Peyer's patch (tissue), 4 donors: ENCODE data around the gene C1QTNF6.

ENCODE experiments used
- POLR2A ChIP-seq, 2 donors: fragments of 450-650 bp; IDR thresholded peaks; one replicate each; pipeline ENCODE4 v1.5.1; 2017; ENCODE audit warnings: antibody characterized with exemption in 2 of 2, mild to moderate bottlenecking in 2 of 2, moderate library complexity in 2 of 2
- TF ChIP-seq, protein P1 (sequence below), 6 experiments: fragments of 450-650 bp in 4 of 6; fragments of 200-600 bp in 2 of 6; sonication (generic) in 1 of 6; IDR thresholded peaks; one replicate each; pipeline ENCODE4 v1.5.1; 2017 to 2019; ENCODE audit warnings: antibody characterized with exemption in 6 of 6, mild to moderate bottlenecking in 3 of 6, moderate library complexity in 1 of 6

DNA sequence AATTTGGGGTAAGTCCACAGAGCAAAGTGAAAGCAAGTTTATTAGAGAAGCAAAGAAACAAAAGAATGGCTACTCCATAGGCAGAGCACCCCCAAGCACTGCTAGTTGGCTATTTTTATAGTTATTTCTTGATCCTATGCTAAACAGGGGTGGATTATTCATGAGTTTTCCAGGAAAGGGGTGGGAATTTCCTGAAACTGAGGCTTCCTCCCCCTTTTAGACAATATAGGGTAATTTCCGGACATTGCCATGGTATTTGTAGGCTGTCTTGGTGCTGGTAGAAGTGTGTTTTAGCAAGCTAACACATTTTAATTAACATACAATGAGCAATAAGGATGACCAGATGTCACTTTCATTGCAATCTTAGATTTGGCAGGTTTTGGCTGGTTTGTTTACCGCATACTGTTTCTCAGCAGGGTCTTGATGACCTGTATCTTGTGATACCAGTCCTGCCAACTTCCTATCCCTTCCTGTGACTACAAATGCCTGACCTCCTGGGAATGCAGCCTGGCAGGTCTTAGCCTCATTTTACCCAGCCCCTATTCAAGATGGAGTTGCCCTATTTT lies 937 bp upstream of the C1QTNF6 start:
- TF ChIP-seq, protein P1, sequence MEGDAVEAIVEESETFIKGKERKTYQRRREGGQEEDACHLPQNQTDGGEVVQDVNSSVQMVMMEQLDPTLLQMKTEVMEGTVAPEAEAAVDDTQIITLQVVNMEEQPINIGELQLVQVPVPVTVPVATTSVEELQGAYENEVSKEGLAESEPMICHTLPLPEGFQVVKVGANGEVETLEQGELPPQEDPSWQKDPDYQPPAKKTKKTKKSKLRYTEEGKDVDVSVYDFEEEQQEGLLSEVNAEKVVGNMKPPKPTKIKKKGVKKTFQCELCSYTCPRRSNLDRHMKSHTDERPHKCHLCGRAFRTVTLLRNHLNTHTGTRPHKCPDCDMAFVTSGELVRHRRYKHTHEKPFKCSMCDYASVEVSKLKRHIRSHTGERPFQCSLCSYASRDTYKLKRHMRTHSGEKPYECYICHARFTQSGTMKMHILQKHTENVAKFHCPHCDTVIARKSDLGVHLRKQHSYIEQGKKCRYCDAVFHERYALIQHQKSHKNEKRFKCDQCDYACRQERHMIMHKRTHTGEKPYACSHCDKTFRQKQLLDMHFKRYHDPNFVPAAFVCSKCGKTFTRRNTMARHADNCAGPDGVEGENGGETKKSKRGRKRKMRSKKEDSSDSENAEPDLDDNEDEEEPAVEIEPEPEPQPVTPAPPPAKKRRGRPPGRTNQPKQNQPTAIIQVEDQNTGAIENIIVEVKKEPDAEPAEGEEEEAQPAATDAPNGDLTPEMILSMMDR (IDR thresholded peaks at IDR 0.05) = no peak
- TF ChIP-seq POLR2A (IDR thresholded peaks at IDR 0.05) = no peak
